B cell (primary cell): ENCODE measurements around the gene TFPI2. TPM values are rescaled to one million over a fixed set of nuclear protein-coding genes. Genes with fewer than 3 reads are reported as not detected.

Experiments used
- ATAC-seq: fragments of 200-7000 bp; cut with Tn5 transposase; one replicate; pipeline ENCODE4 v1.10.0; 2021; ENCODE audit warnings: low read depth, mild to moderate bottlenecking, moderate number of reproducible peaks, moderate library complexity
- CTCF ChIA-PET: fragments of 350-600 bp; sonication (Branson Sonifier 250); formaldehyde crosslinking; loops from one replicate; lab custom pipeline; 2021; ENCODE audit warnings: antibody characterized with exemption, inconsistent platforms; lab: Charles Lee
- POLR2A ChIA-PET: fragments of 350-600 bp; sonication (Branson Sonifier 250); formaldehyde crosslinking; loops from one replicate; lab custom pipeline; 2021; ENCODE audit warnings: antibody characterized with exemption; lab: Charles Lee
- DNase-seq: peaks from one replicate; pipeline ENCODE4 v3.0.0; 2013
- H2AFZ ChIP-seq: 2 replicates; pipeline ENCODE4 v1.6.1; 2012; ENCODE audit warnings: mild to moderate bottlenecking, low read depth, low read length; ENCODE audit not compliant: insufficient read depth, poor library complexity, severe bottlenecking
- H3K27ac ChIP-seq, 2 donors: 1 replicate in 1 of 2; 2 replicates in 1 of 2; pipeline ENCODE4 v1.5.1; 2012 to 2013; ENCODE audit warnings: low read length in 2 of 2, mild to moderate bottlenecking in 2 of 2, moderate library complexity in 1 of 2
- H3K27me3 ChIP-seq, 4 experiments: fragments of 200-600 bp in 1 of 4; sonication (generic) in 1 of 4; replicated peaks in 1 of 4; 1 replicate in 2 of 4; 2 replicates in 2 of 4; pipeline versions ENCODE4 v1.6.1 to v1.7.0; 2013 to 2016; ENCODE audit warnings: low read length in 3 of 4, mild to moderate bottlenecking in 2 of 4, mixed read lengths in 1 of 4, moderate library complexity in 1 of 4; ENCODE audit not compliant: insufficient read depth in 4 of 4, control insufficient read depth in 3 of 4; ENCODE audit errors: control extremely low read depth in 1 of 4
- H3K36me3 ChIP-seq, 2 experiments: replicated peaks in 1 of 2; 1 replicate in 1 of 2; 2 replicates in 1 of 2; pipeline versions ENCODE4 v1.6.1 to v1.7.1; 2013; ENCODE audit warnings: low read length in 1 of 2; ENCODE audit not compliant: insufficient read depth in 2 of 2, control insufficient read depth in 1 of 2; ENCODE audit errors: control extremely low read depth in 1 of 2, extremely low read depth in 1 of 2
- H3K4me1 ChIP-seq, 2 donors: fragments of 200-600 bp in 1 of 2; sonication (generic) in 1 of 2; 1 replicate in 1 of 2; 2 replicates in 1 of 2; pipeline versions ENCODE4 v1.5.1 to v1.6.1; 2013 to 2017; ENCODE audit warnings: low read length in 2 of 2; ENCODE audit not compliant: control insufficient read depth in 2 of 2, insufficient read depth in 2 of 2
- H3K4me2 ChIP-seq: replicated peaks from 2 replicates; pipeline ENCODE3; 2012; ENCODE audit warnings: mild to moderate bottlenecking, low read depth, low read length; ENCODE audit not compliant: poor library complexity, severe bottlenecking
- H3K4me3 ChIP-seq, 5 experiments: fragments of 200-600 bp in 1 of 5; sonication (generic) in 1 of 5; 1 replicate in 3 of 5; 2 replicates in 2 of 5; pipeline versions ENCODE4 v1.5.1 to v1.7.0; 2011 to 2016; ENCODE audit warnings: low read length in 4 of 5, mild to moderate bottlenecking in 4 of 5, low read depth in 2 of 5, control low read depth in 1 of 5, moderate library complexity in 1 of 5; ENCODE audit not compliant: insufficient read depth in 1 of 5; ENCODE audit errors: control extremely low read depth in 1 of 5, extremely low read depth in 1 of 5
- H3K79me2 ChIP-seq: fragments of 200-600 bp; sonication (generic); one replicate; pipeline ENCODE4 v1.6.0; 2016; ENCODE audit warnings: low read length; ENCODE audit not compliant: control insufficient read depth, insufficient read depth
- H3K9ac ChIP-seq: fragments of 200-600 bp; sonication (generic); 2 replicates; pipeline ENCODE4 v1.6.1; 2017; ENCODE audit warnings: mild to moderate bottlenecking, low read length, moderate library complexity
- H3K9me3 ChIP-seq, 3 donors: one replicate each; pipeline versions ENCODE4 v1.6.1 to v1.7.1; 2013; ENCODE audit warnings: low read length in 2 of 3; ENCODE audit not compliant: control insufficient read depth in 2 of 3, insufficient read depth in 1 of 3; ENCODE audit errors: control extremely low read depth in 1 of 3
- H4K20me1 ChIP-seq: 2 replicates; pipeline ENCODE4 v1.6.0; 2012; ENCODE audit warnings: mild to moderate bottlenecking, low read length; ENCODE audit not compliant: insufficient read depth, control insufficient read depth, poor library complexity, severe bottlenecking
- H3K27ac Mint-ChIP-seq: one replicate; pipeline ENCODE4 v1.8.0; 2021; ENCODE audit warnings: mixed read lengths
- H3K27me3 Mint-ChIP-seq: one replicate; pipeline ENCODE4 v1.8.0; 2021; ENCODE audit warnings: mixed read lengths
- H3K4me1 Mint-ChIP-seq: one replicate; pipeline ENCODE4 v1.8.0; 2021; ENCODE audit warnings: mixed read lengths
- H3K4me3 Mint-ChIP-seq: one replicate; pipeline ENCODE4 v1.8.0; 2021; ENCODE audit warnings: mixed read lengths
- H3K9me3 Mint-ChIP-seq: one replicate; pipeline ENCODE4 v1.8.0; 2022; ENCODE audit warnings: mixed read lengths; ENCODE audit not compliant: insufficient read depth
- CTCF ChIP-seq: fragments of 200-600 bp; IDR thresholded peaks from one replicate; pipeline ENCODE4 v1.8.0; 2022; ENCODE audit warnings: antibody characterized with exemption, mild to moderate bottlenecking
- EZH2 ChIP-seq: IDR thresholded peaks from 2 replicates; pipeline ENCODE4 v1.6.1; 2012; ENCODE audit warnings: borderline replicate concordance, low read depth, mild to moderate bottlenecking, moderate library complexity, low read length; ENCODE audit not compliant: insufficient read depth, poor library complexity, severe bottlenecking
- WGBS: methylation state at CpG from one replicate; pipeline ENCODE4 v1.1.5; 2013; ENCODE audit warnings: missing lambda C conversion rate; ENCODE audit not compliant: insufficient coverage; 5-methylcytosine and 5-hydroxymethylcytosine counted together
- intact Hi-C: fragments of 100-400 bp; cut with micrococcal nuclease; formaldehyde crosslinking; loops from one replicate; pipeline ENCODE4 v1.10.0; 2022
- polyA plus RNA-seq: library from polyadenylated mRNA; depleted of rRNA; stranded (reverse); fragments of >200 nt; gene quantifications from 2 replicates; pipeline ENCODE4 v1.2.3, GENCODE V29; 2012
- total RNA-seq, 2 donors: library from RNA; stranded (reverse); fragments of 120-200 nt in 1 of 2; gene quantifications; 1 replicate in 1 of 2; 2 replicates in 1 of 2; pipeline versions ENCODE4 v1.2.3 to v1.2.4, GENCODE V29; 2013 to 2022

TFPI2 gene
- total and polyA plus RNA-seq, 2 donors (not counting 1 experiment from before 2014, with no cell fraction given) = 0.21 to 0.96 TPM

GRCh38 chr7:93906267-93906666 is 15.7 kb upstream of the TFPI2 start, which contains the start of gene GNGT1:
Gene GNGT1 (plus strand): TSS chr7:93906567. CDS start chr7:93906747, 180 bp downstream.
- ChIA-PET POLR2A (no interaction called here), CTCF (interaction anchor here (0.6 to 2.0 kb wide), 4 partner anchors 181 to 358 kb away, joined by 3 to 7 read pairs (median 4); no protein-coding TSS in a partner anchor)
- H3K9ac ChIP-seq = no peak within 1 kb of the TSS

More at GRCh38 chr7:93906267-93906666, 15.7 kb upstream of the TFPI2 start, which contains the start of gene GNGT1:
- H3K4me2 ChIP-seq = no peak within 1 kb of the TSS
- Mint-ChIP-seq H3K27ac (no peak within 1 kb of the TSS), H3K4me1 (no peaks in the 10 kb centered on the region), H3K4me3 (no peak within 1 kb of the TSS), H3K27me3 (peaks cover 7% of the 10 kb centered on the region), H3K9me3 (no peaks in the 10 kb centered on the region)
- H3K79me2 ChIP-seq = no peaks in the 10 kb centered on the region
- H2AFZ ChIP-seq = no peak within 1 kb of the TSS
- H3K36me3 ChIP-seq = no peaks in the 10 kb centered on the region
- no peak for TF ChIP-seq EZH2
- no peak for TF ChIP-seq CTCF
- no peaks in the 10 kb centered on the region for H4K20me1 ChIP-seq
- no peaks in the 10 kb centered on the region for H3K9me3 ChIP-seq
- no peak for DNase-seq
- no peak for ATAC-seq
- H3K4me1 ChIP-seq = no peaks in the 10 kb centered on the region
- no peak within 1 kb of the TSS for H3K4me3 ChIP-seq
- no peaks in the 10 kb centered on the region for H3K27me3 ChIP-seq
- intact Hi-C loops = no loop called here
- no peak within 1 kb of the TSS for H3K27ac ChIP-seq
- no CpG with 5 or more reads among the region's 3 CpGs for WGBS
